BJ (cell line): ENCODE measurements around the gene C1orf167. TPM values are rescaled to one million over a fixed set of nuclear protein-coding genes. Genes with fewer than 3 reads are reported as not detected.

Source experiments
- CTCF ChIA-PET: fragments of 350-600 bp; formaldehyde crosslinking; extraction: SDS; loops from one replicate; lab custom pipeline; 2021; ENCODE audit warnings: antibody characterized with exemption, inconsistent platforms; lab: Yijun Ruan, JAX
- POLR2A ChIA-PET: fragments of 300-600 bp; sonication (Branson Sonifier 250); formaldehyde crosslinking; extraction: SDS; loops from one replicate; lab custom pipeline; 2021; ENCODE audit warnings: antibody characterized with exemption; lab: Charles Lee
- DNase-seq: peaks from one replicate; pipeline ENCODE4 v3.0.0-alpha.2; 2011; ENCODE audit warnings: low read depth
- H3K27me3 ChIP-seq: 2 replicates; pipeline ENCODE4 v1.6.0; 2011; ENCODE audit warnings: low read length; ENCODE audit not compliant: control insufficient read depth, insufficient read depth
- H3K36me3 ChIP-seq: 2 replicates; pipeline ENCODE4 v1.5.1; 2011; ENCODE audit warnings: low read length; ENCODE audit not compliant: control insufficient read depth, insufficient read depth
- H3K4me3 ChIP-seq: 2 replicates; pipeline ENCODE4 v1.5.1; 2011; ENCODE audit warnings: low read depth, mild to moderate bottlenecking, control low read depth, low read length
- polyA plus RNA-seq: library from polyadenylated mRNA; depleted of rRNA; stranded (reverse); fragments of >200 nt; gene quantifications from 2 replicates; pipeline ENCODE4 v1.2.3, GENCODE V29; 2011
- TF ChIP-seq, protein P1 (sequence below): IDR thresholded peaks from 2 replicates; pipeline ENCODE4 v1.5.1; 2011; ENCODE audit warnings: low read depth, mild to moderate bottlenecking, control low read depth, inconsistent platforms, low read length, moderate library complexity; ENCODE audit not compliant: insufficient read depth

The C1orf167 gene
- polyA plus RNA-seq, 1 experiment = 0.54 TPM

GRCh38 chr1:11730429-11730891 lies 31.5 kb upstream of the C1orf167 start:
- H3K36me3 ChIP-seq = no peaks in the 10 kb centered on the region
- H3K4me3 ChIP-seq = no peak overlapping the region
- ChIA-PET POLR2A (no interaction called here), CTCF (interaction anchor here (0.7 to 2.4 kb wide), 7 partner anchors 8 to 693 kb away, joined by 3 to 11 read pairs (median 3); partner anchors contain the start of gene FBXO6)
- no peaks in the 10 kb centered on the region for H3K27me3 ChIP-seq
- DNase-seq = no peak
- TF ChIP-seq, protein P1, sequence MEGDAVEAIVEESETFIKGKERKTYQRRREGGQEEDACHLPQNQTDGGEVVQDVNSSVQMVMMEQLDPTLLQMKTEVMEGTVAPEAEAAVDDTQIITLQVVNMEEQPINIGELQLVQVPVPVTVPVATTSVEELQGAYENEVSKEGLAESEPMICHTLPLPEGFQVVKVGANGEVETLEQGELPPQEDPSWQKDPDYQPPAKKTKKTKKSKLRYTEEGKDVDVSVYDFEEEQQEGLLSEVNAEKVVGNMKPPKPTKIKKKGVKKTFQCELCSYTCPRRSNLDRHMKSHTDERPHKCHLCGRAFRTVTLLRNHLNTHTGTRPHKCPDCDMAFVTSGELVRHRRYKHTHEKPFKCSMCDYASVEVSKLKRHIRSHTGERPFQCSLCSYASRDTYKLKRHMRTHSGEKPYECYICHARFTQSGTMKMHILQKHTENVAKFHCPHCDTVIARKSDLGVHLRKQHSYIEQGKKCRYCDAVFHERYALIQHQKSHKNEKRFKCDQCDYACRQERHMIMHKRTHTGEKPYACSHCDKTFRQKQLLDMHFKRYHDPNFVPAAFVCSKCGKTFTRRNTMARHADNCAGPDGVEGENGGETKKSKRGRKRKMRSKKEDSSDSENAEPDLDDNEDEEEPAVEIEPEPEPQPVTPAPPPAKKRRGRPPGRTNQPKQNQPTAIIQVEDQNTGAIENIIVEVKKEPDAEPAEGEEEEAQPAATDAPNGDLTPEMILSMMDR = no peak

DNA sequence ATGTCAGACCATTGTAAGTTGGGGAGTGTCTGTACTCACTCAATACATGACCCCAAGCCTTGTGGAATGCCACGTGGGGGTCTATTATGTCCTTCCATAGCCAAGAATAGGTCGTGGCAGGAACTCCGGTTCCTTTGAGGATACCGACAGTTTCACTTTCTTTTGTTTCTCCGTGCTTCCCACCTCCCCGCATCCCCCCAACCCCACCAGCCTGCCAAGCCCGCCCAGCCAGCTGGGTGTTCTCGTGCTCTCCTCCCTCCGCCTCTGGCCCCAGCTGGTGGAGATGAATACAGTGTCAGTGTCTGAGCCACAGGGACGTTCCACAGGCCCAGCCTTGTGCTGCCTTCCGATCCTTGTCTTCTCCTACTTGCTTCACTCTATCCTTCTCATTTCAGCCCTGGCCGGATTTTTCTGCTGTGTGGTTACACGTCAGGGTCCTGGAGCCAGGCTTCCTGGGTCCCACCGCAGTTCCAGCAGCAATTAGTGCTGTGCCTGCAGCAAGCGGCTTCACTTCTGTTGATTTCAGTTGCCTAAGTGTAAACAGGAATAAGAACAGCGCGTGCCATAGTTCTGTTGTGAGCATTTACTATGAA lies 30.2 kb upstream of the C1orf167 start:
- CTCF ChIA-PET = interaction anchor here (2.4 kb wide), 1 partner anchor 12 kb away, joined by 11 read pairs; no protein-coding TSS in a partner anchor
- POLR2A ChIA-PET = interaction anchor here (0.6 kb wide), 1 partner anchor 552 kb away, joined by 6 read pairs; no protein-coding TSS in a partner anchor
- no peaks in the 10 kb centered on the region for H3K36me3 ChIP-seq
- DNase-seq = no peak
- H3K27me3 ChIP-seq = no peaks in the 10 kb centered on the region
- TF ChIP-seq, protein P1 = no peak
- no peak overlapping the region for H3K4me3 ChIP-seq

GRCh38 chr1:11733306-11733705 lies 28.7 kb upstream of the C1orf167 start:
- H3K27me3 ChIP-seq = no peaks in the 10 kb centered on the region
- TF ChIP-seq, protein P1 = no peak
- H3K4me3 ChIP-seq = no peak overlapping the region
- CTCF ChIA-PET = no interaction called here
- POLR2A ChIA-PET = no interaction called here
- DNase-seq = no peak
- no peaks in the 10 kb centered on the region for H3K36me3 ChIP-seq

- TF ChIP-seq, protein P1 = no peak
- Histone ChIP-seq H3K36me3 (no peaks in the 10 kb centered on the region), H3K27me3 (no peaks in the 10 kb centered on the region), H3K4me3 (peak overlapping the region; percentile 85)
- ChIA-PET POLR2A (interaction anchor here (0.6 kb wide), 1 partner anchor 881 kb away, joined by 3 read pairs; no protein-coding TSS in a partner anchor), CTCF (interaction anchor here (1.0 to 2.5 kb wide), 4 partner anchors 13 to 90 kb away, joined by 3 to 14 read pairs (median 4); no protein-coding TSS in a partner anchor)
- no peak for DNase-seq
These were observed 26.5 kb upstream of the C1orf167 start for GRCh38 chr1:11735531-11735853.

- POLR2A ChIA-PET = interaction anchor here (0.6 kb wide), 1 partner anchor 880 kb away, joined by 3 read pairs; no protein-coding TSS in a partner anchor
- Histone ChIP-seq H3K36me3 (no peaks in the 10 kb centered on the region), H3K27me3 (no peaks in the 10 kb centered on the region), H3K4me3 (peak within 1 kb of the TSS; percentile 85)
- TF ChIP-seq, protein P1 = 0 out of 2 replicates have a peak, but pooled peaks have one; percentile 13
- CTCF ChIA-PET = interaction anchor here (1.0 to 2.5 kb wide), 7 partner anchors 12 to 699 kb away, joined by 3 to 14 read pairs (median 3); partner anchors contain the start of gene FBXO6
- DNase-seq = peak; percentile 48
These were observed 25.9 kb upstream of the C1orf167 start, which contains the start of gene AGTRAP for GRCh38 chr1:11735854-11736745. Gene AGTRAP (plus strand): TSS chr1:11736136. CDS start chr1:11736209, 73 bp downstream.
